Measurements from ENCODE around the gene PAX7.
A peak's percentile ranks its signal among the peaks of the same experiment; 100 is the strongest.
"Not testable (repeated sequence)": the region's sequence is repeated elsewhere in the genome, so short reads cannot be mapped to it uniquely, and the experiment has no call there.

PAX7 gene

GRCh38 chr1:18630511-18631495 is at the start of gene PAX7:
PAX7 (plus strand) TSS chr1:18630846; CDS start chr1:18631604, 758 bp downstream.
- DNase-seq (ENCODE audit: low spot score): no peak

GRCh38 chr1:18581420-18581880 is 49.2 kb upstream of the PAX7 start:
- DNase-seq (ENCODE audit: low spot score): no peak

GRCh38 chr1:18582890-18583289 is 47.8 kb upstream of the PAX7 start:
- no peak for DNase-seq (ENCODE audit: low spot score)

GRCh38 chr1:18583326-18583941 is 47.2 kb upstream of the PAX7 start:
- no peak for DNase-seq (ENCODE audit: low spot score)

- DNase-seq (ENCODE audit: low spot score): not testable (repeated sequence)
These were observed 44.6 kb upstream of the PAX7 start for GRCh38 chr1:18586016-18586415.

- no peak for DNase-seq (ENCODE audit: low spot score)
These were observed 42.6 kb upstream of the PAX7 start for GRCh38 chr1:18588093-18588492.

- no peak for DNase-seq (ENCODE audit: low spot score)
These were observed 38.3 kb upstream of the PAX7 start for GRCh38 chr1:18592368-18592767.

- peak; percentile 24 for DNase-seq (ENCODE audit: low spot score)
These were observed 33.2 kb upstream of the PAX7 start for GRCh38 chr1:18597160-18598042.

- DNase-seq (ENCODE audit: low spot score): no peak
These were observed 31.6 kb upstream of the PAX7 start for GRCh38 chr1:18599086-18599485.

- DNase-seq (ENCODE audit: low spot score): no peak
These were observed 30.9 kb upstream of the PAX7 start for GRCh38 chr1:18599704-18600103.

GRCh38 chr1:18602533-18603211 is 28.0 kb upstream of the PAX7 start:
- DNase-seq (ENCODE audit: low spot score): no peak

GRCh38 chr1:18603212-18603852 is 27.3 kb upstream of the PAX7 start:
- no peak for DNase-seq (ENCODE audit: low spot score)

- no peak for DNase-seq (ENCODE audit: low spot score)
These were observed 24.0 kb upstream of the PAX7 start for GRCh38 chr1:18606443-18607288.

- DNase-seq (ENCODE audit: low spot score): no peak
These were observed 23.3 kb upstream of the PAX7 start for GRCh38 chr1:18607289-18607760.

- no peak for DNase-seq (ENCODE audit: low spot score)
These were observed 22.1 kb upstream of the PAX7 start for GRCh38 chr1:18608534-18608933.

GRCh38 chr1:18611311-18611710 is 19.3 kb upstream of the PAX7 start:
- DNase-seq (ENCODE audit: low spot score): no peak

GRCh38 chr1:18612073-18612472 is 18.6 kb upstream of the PAX7 start:
- DNase-seq (ENCODE audit: low spot score): no peak

- DNase-seq (ENCODE audit: low spot score): no peak
These were observed 16.4 kb upstream of the PAX7 start for GRCh38 chr1:18614069-18614735.

Measured in CD4-positive, alpha-beta T cell treated with Interleukin-15 for 4 hours (primary cell).